GM12878 (cell line): ENCODE measurements around the gene AHCY. TPM values are rescaled to one million over a fixed set of nuclear protein-coding genes. Genes with fewer than 3 reads are reported as not detected.

Experiments used
- ATAC-seq: fragments of 200-7000 bp; cut with Tn5 transposase; 3 replicates; pipeline ENCODE4 v1.9.1; 2020; ENCODE audit warnings: mild to moderate bottlenecking, moderate library complexity
- BruUV-seq: library from RNA; stranded (reverse); fragments of 400-500 nt; replicated peaks from 2 replicates; lab custom pipeline; 2021; lab: Mats Ljungman, UMichigan
- CTCF ChIA-PET: fragments of 300-600 bp; sonication (Branson Sonifier 250); formaldehyde crosslinking; extraction: SDS; loops from one replicate; lab custom pipeline; 2021; ENCODE audit warnings: inconsistent platforms; lab: Yijun Ruan, JAX
- POLR2A ChIA-PET: fragments of 350-600 bp; formaldehyde crosslinking; extraction: SDS; loops from one replicate; lab custom pipeline; 2021; ENCODE audit warnings: inconsistent platforms; lab: Charles Lee
- RAD21 ChIA-PET: fragments of 300-600 bp; sonication (Branson Sonifier 250); formaldehyde crosslinking; loops from one replicate; lab custom pipeline; 2023; ENCODE audit warnings: antibody characterized with exemption; ENCODE audit not compliant: unreplicated experiment; lab: Charles Lee
- SMC1A ChIA-PET: fragments of 300-600 bp; sonication (Branson Sonifier 250); formaldehyde crosslinking; loops from one replicate; lab custom pipeline; 2023; ENCODE audit not compliant: unreplicated experiment, uncharacterized antibody; lab: Charles Lee
- DNase-seq: peaks from one replicate; pipeline ENCODE4 v3.0.0-alpha.2; 2011; ENCODE audit warnings: low read depth, low spot score
- FAIRE-seq: peaks from 3 replicates; lab custom pipeline; 2011; peaks lifted over from hg19 to GRCh38; lab: Jason Lieb, UNC
- H2AFZ ChIP-seq: 2 replicates; pipeline ENCODE4 v1.6.0; 2011; ENCODE audit warnings: low read depth, low read length, control low read depth; ENCODE audit not compliant: control insufficient read depth
- H3K27ac ChIP-seq: 2 replicates; pipeline ENCODE4 v1.5.1; 2011; ENCODE audit warnings: control low read depth; ENCODE audit not compliant: control insufficient read depth, insufficient read depth
- H3K27me3 ChIP-seq, 2 experiments: replicated peaks in 1 of 2; 2 replicates each; pipeline versions ENCODE4 v1.6.0 to v1.6.1; 2011; ENCODE audit warnings: low read length in 1 of 2; ENCODE audit not compliant: control insufficient read depth in 2 of 2, insufficient read depth in 2 of 2
- H3K36me3 ChIP-seq, 2 experiments: 2 replicates each; pipeline ENCODE4 v1.5.1; 2011; ENCODE audit warnings: low read length in 1 of 2; ENCODE audit not compliant: control insufficient read depth in 2 of 2, insufficient read depth in 2 of 2
- H3K4me1 ChIP-seq: 2 replicates; pipeline ENCODE4 v1.6.1; 2011; ENCODE audit warnings: mild to moderate bottlenecking, low read length, moderate library complexity, mixed read lengths; ENCODE audit not compliant: control insufficient read depth, insufficient read depth
- H3K4me2 ChIP-seq: 2 replicates; pipeline ENCODE4 v1.6.0; 2011; ENCODE audit warnings: control low read depth; ENCODE audit not compliant: control insufficient read depth, insufficient read depth
- H3K4me3 ChIP-seq: fragments of 200-600 bp; sonication (generic); 2 replicates; pipeline ENCODE4 v1.5.1; 2016
- H3K79me2 ChIP-seq: 2 replicates; pipeline ENCODE4 v1.6.0; 2011; ENCODE audit warnings: low read length; ENCODE audit not compliant: control insufficient read depth, insufficient read depth
- H3K9ac ChIP-seq: 2 replicates; pipeline ENCODE4 v1.8.0; 2011; ENCODE audit warnings: low read length, control low read depth, mixed read lengths; ENCODE audit not compliant: control insufficient read depth, insufficient read depth
- H3K9me3 ChIP-seq: replicated peaks from 3 replicates; pipeline ENCODE4 v1.5.1; 2011; ENCODE audit warnings: mild to moderate bottlenecking, low read length; ENCODE audit not compliant: control insufficient read depth, insufficient read depth
- H4K20me1 ChIP-seq: 2 replicates; pipeline ENCODE4 v1.6.0; 2011; ENCODE audit not compliant: control insufficient read depth, insufficient read depth
- ELK1 ChIP-seq: IDR thresholded peaks from 2 replicates; pipeline ENCODE4 v1.6.1; 2012; ENCODE audit warnings: low read depth, low read length, improper control_type of control experiment
- GATAD2B ChIP-seq: fragments of 450-650 bp; conservative IDR thresholded peaks from 2 replicates; pipeline ENCODE4 v1.6.1; 2017; ENCODE audit warnings: low read depth, mild to moderate bottlenecking, moderate library complexity
- HDAC6 ChIP-seq: fragments of 200-600 bp; sonication (generic); IDR thresholded peaks from one replicate; pipeline ENCODE4 v1.8.0; 2017; ENCODE audit warnings: antibody characterized with exemption; ENCODE audit not compliant: unreplicated experiment
- IKZF1 ChIP-seq: fragments of 450-650 bp; conservative IDR thresholded peaks from 2 replicates; pipeline ENCODE4 v1.6.1; 2017; ENCODE audit warnings: antibody characterized with exemption, mild to moderate bottlenecking
- IKZF2 ChIP-seq, 2 experiments: fragments of 450-650 bp; IDR thresholded peaks; 2 replicates each; pipeline ENCODE4 v1.6.1; 2017; ENCODE audit warnings: mild to moderate bottlenecking in 2 of 2, moderate library complexity in 2 of 2
- KDM1A ChIP-seq: fragments of 200-600 bp; sonication (generic); IDR thresholded peaks from 2 replicates; pipeline ENCODE4 v1.6.1; 2016; ENCODE audit warnings: borderline replicate concordance
- LARP7 ChIP-seq: fragments of 450-650 bp; IDR thresholded peaks from 2 replicates; pipeline ENCODE4 v1.6.1; 2017; ENCODE audit warnings: mild to moderate bottlenecking
- MAX ChIP-seq: IDR thresholded peaks from 2 replicates; pipeline ENCODE4 v1.6.1; 2012; ENCODE audit warnings: low read depth, low read length, improper control_type of control experiment
- MTA3 ChIP-seq: IDR thresholded peaks from 2 replicates; pipeline ENCODE4 v1.6.1; 2012; ENCODE audit warnings: low read length, inconsistent platforms, borderline replicate concordance
- MXI1 ChIP-seq: fragments of 150-350 bp; IDR thresholded peaks from 2 replicates; pipeline ENCODE4 v1.6.1; 2011; ENCODE audit warnings: low read depth, mild to moderate bottlenecking, inconsistent platforms, low read length, improper control_type of control experiment
- NR2F1 ChIP-seq: fragments of 450-650 bp; conservative IDR thresholded peaks from 2 replicates; pipeline ENCODE4 v1.6.1; 2017; ENCODE audit warnings: mild to moderate bottlenecking
- RB1 ChIP-seq: fragments of 450-650 bp; formaldehyde crosslinking; IDR thresholded peaks from 2 replicates; pipeline ENCODE4 v1.6.1; 2017; ENCODE audit warnings: mild to moderate bottlenecking, borderline replicate concordance
- SMAD5 ChIP-seq: IDR thresholded peaks from 2 replicates; pipeline ENCODE4 v1.6.1; 2016; ENCODE audit warnings: antibody characterized with exemption, low read depth
- STAT1 ChIP-seq: fragments of 450-650 bp; conservative IDR thresholded peaks from 2 replicates; pipeline ENCODE4 v1.6.1; 2014; ENCODE audit warnings: antibody characterized with exemption, mild to moderate bottlenecking
- ZSCAN29 ChIP-seq: fragments of 450-650 bp; IDR thresholded peaks from 2 replicates; pipeline ENCODE4 v1.6.1; 2017; ENCODE audit warnings: mild to moderate bottlenecking, moderate library complexity
- WGBS: methylation state at CpG from one replicate; pipeline ENCODE4 v1.1.6; 2016; ENCODE audit warnings: low lambda C conversion rate; ENCODE audit not compliant: insufficient replicate concordance, insufficient coverage; ENCODE audit errors: missing lambda C conversion rate; 5-methylcytosine and 5-hydroxymethylcytosine counted together
- in situ Hi-C: fragments of 300-500 bp; cut with MboI; formaldehyde crosslinking; loops from 9 replicates; pipeline ENCODE4 v1.14.3; 2018; ENCODE audit warnings: mixed read lengths
- intact Hi-C: fragments of 100-400 bp; cut with micrococcal nuclease; formaldehyde crosslinking; loops from one replicate; pipeline ENCODE4 v1.14.2; 2022; ENCODE audit not compliant: unreplicated experiment
- polyA plus RNA-seq, 11 experiments: library from polyadenylated mRNA; depleted of rRNA in 4 of 11; unstranded in 6 of 11; stranded (reverse) in 5 of 11; fragments of >200 nt; fragmentation: Nextera tagmentation in 4 of 11; fragmentation: Illumina TruSeq in 1 of 11; extraction: Ambion mirVana in 4 of 11; extraction: Trizol in 1 of 11; gene quantifications; 1 replicate in 1 of 11; 2 replicates in 10 of 11; pipeline versions ENCODE4 v1.2.1 to v1.2.3, GENCODE V29; 2011 to 2016; ENCODE audit warnings: inconsistent platforms in 2 of 11, missing spikeins in 2 of 11, low read depth in 1 of 11
- total RNA-seq, 4 experiments: library from RNA; depleted of rRNA in 3 of 4; stranded (reverse); fragments of >200 nt in 3 of 4; fragmentation: Illumina TruSeq in 1 of 4; extraction: Trizol in 1 of 4; gene quantifications; 2 replicates each; pipeline versions ENCODE4 v1.2.1 to v1.2.3, GENCODE V29; 2013 to 2021

AHCY gene
- total and polyA plus RNA-seq, 10 of the 15 experiments (the other 5 are each of a cell fraction or from before 2014, with no cell fraction given) = 84.9 to 223 (median 181) TPM

GRCh38 chr20:34268145-34268544 is 35.0 kb downstream of the AHCY start:
- ChIA-PET POLR2A (no interaction called here), RAD21 (interaction anchor here (1.0 kb wide), 1 partner anchor 13 kb away, joined by 5 read pairs; no protein-coding TSS in a partner anchor), SMC1A (interaction anchor here (0.8 kb wide), 1 partner anchor 20 kb away, joined by 3 read pairs; no protein-coding TSS in a partner anchor), CTCF (no interaction called here)
- peaks cover 20% of the 10 kb centered on the region for H3K4me1 ChIP-seq
- H3K4me3 ChIP-seq = no peak overlapping the region
- BruUV-seq = no TSS peak
- no peak for TF ChIP-seq KDM1A
- TF ChIP-seq RB1 = no peak
- no peak for FAIRE-seq
- no peaks in the 10 kb centered on the region; a peak in 1 of 4 replicates for H3K36me3 ChIP-seq
- H3K27me3 ChIP-seq = no peaks in the 10 kb centered on the region
- no peaks in the 10 kb centered on the region for H4K20me1 ChIP-seq
- no peak overlapping the region for H2AFZ ChIP-seq
- no peaks in the 10 kb centered on the region for H3K79me2 ChIP-seq
- H3K9me3 ChIP-seq = no peaks in the 10 kb centered on the region
- H3K4me2 ChIP-seq = no peak overlapping the region
- H3K9ac ChIP-seq = no peak overlapping the region
- ATAC-seq = no peak
- no peak overlapping the region for H3K27ac ChIP-seq
- intact Hi-C loops (no loop called here), in situ Hi-C loops (no loop called here)
- 98% methylated on average over 12 of the region's 12 CpGs for WGBS
- no peak for DNase-seq

- H3K9ac ChIP-seq = no peak overlapping the region
- H3K36me3 ChIP-seq = no peaks in the 10 kb centered on the region
- no peak overlapping the region for H3K4me2 ChIP-seq
- intact Hi-C loops = no loop called here
- H3K27ac ChIP-seq = no peak overlapping the region
- no peak overlapping the region for H2AFZ ChIP-seq
- TF ChIP-seq LARP7 (no peak), IKZF1 (no peak), SMAD5 (no peak), MTA3 (no peak), MXI1 (no peak), STAT1 (no peak), HDAC6 (no peak), ZSCAN29 (no peak), ELK1 (no peak), GATAD2B (no peak), NR2F1 (no peak), MAX (no peak), IKZF2 (IDR thresholded peaks at IDR 0.05) (no peak)
- no peak for FAIRE-seq
- POLR2A ChIA-PET = interaction anchor here (0.6 kb wide), 1 partner anchor 500 kb away, joined by 3 read pairs; no protein-coding TSS in a partner anchor
- SMC1A ChIA-PET = no interaction called here
- in situ Hi-C loops = no loop called here
- H3K79me2 ChIP-seq = no peaks in the 10 kb centered on the region
- no TSS peak for BruUV-seq
- H3K27me3 ChIP-seq = no peaks in the 10 kb centered on the region
- DNase-seq = no peak
- peaks cover 5% of the 10 kb centered on the region; the same call in 1 of the 2 replicates for H3K4me1 ChIP-seq
- CTCF ChIA-PET = no interaction called here
- 97% methylated on average over 5 of the region's 5 CpGs for WGBS
- H4K20me1 ChIP-seq = no peaks in the 10 kb centered on the region
- no peak overlapping the region for H3K4me3 ChIP-seq
- no peaks in the 10 kb centered on the region for H3K9me3 ChIP-seq
- RAD21 ChIA-PET = no interaction called here
- no peak for ATAC-seq
These were observed 39.0 kb downstream of the AHCY start for GRCh38 chr20:34264141-34264540.
